ENCODE data around the gene GAREM2.

GRCh38 chr2:26174691-26175465, 2.0 kb downstream of the GAREM2 start:
- TF ChIP-seq, protein P1, sequence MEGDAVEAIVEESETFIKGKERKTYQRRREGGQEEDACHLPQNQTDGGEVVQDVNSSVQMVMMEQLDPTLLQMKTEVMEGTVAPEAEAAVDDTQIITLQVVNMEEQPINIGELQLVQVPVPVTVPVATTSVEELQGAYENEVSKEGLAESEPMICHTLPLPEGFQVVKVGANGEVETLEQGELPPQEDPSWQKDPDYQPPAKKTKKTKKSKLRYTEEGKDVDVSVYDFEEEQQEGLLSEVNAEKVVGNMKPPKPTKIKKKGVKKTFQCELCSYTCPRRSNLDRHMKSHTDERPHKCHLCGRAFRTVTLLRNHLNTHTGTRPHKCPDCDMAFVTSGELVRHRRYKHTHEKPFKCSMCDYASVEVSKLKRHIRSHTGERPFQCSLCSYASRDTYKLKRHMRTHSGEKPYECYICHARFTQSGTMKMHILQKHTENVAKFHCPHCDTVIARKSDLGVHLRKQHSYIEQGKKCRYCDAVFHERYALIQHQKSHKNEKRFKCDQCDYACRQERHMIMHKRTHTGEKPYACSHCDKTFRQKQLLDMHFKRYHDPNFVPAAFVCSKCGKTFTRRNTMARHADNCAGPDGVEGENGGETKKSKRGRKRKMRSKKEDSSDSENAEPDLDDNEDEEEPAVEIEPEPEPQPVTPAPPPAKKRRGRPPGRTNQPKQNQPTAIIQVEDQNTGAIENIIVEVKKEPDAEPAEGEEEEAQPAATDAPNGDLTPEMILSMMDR (conservative IDR thresholded peaks at IDR 0.05 in 1 of 2, IDR thresholded peaks at IDR 0.05 in 1 of 2; ENCODE audit: extremely low read depth in 1 of 2, insufficient read depth in 1 of 2, low read depth in 1 of 2, low read length in 2 of 2): no peak
- no peak for TF ChIP-seq EZH2 (IDR thresholded peaks at IDR 0.05; ENCODE audit: borderline replicate concordance, low read length)
